HFF-Myc (cell line): Measurements from ENCODE around the gene PHACTR2.

Experiments
- DNase-seq: peaks from one replicate; pipeline ENCODE4 v3.0.0-alpha.2; 2011; ENCODE audit warnings: low read depth; ENCODE audit errors: extremely low read depth
- H3K4me3 ChIP-seq: replicated peaks from 2 replicates; pipeline ENCODE4 v1.5.1; 2011; ENCODE audit warnings: low read depth, mild to moderate bottlenecking, control low read depth, low read length
- TF ChIP-seq, protein P1 (sequence below): IDR thresholded peaks from 2 replicates; pipeline ENCODE4 v1.5.1; 2012; ENCODE audit warnings: mild to moderate bottlenecking, low read depth, low read length, control low read depth; ENCODE audit errors: missing control alignments

The PHACTR2 gene

GRCh38 chr6:143806282-143807102, 128.7 kb downstream of the PHACTR2 start:
- TF ChIP-seq, protein P1, sequence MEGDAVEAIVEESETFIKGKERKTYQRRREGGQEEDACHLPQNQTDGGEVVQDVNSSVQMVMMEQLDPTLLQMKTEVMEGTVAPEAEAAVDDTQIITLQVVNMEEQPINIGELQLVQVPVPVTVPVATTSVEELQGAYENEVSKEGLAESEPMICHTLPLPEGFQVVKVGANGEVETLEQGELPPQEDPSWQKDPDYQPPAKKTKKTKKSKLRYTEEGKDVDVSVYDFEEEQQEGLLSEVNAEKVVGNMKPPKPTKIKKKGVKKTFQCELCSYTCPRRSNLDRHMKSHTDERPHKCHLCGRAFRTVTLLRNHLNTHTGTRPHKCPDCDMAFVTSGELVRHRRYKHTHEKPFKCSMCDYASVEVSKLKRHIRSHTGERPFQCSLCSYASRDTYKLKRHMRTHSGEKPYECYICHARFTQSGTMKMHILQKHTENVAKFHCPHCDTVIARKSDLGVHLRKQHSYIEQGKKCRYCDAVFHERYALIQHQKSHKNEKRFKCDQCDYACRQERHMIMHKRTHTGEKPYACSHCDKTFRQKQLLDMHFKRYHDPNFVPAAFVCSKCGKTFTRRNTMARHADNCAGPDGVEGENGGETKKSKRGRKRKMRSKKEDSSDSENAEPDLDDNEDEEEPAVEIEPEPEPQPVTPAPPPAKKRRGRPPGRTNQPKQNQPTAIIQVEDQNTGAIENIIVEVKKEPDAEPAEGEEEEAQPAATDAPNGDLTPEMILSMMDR, result no peak
- peak; percentile 24 for DNase-seq
- no peak overlapping the region for H3K4me3 ChIP-seq

DNA sequence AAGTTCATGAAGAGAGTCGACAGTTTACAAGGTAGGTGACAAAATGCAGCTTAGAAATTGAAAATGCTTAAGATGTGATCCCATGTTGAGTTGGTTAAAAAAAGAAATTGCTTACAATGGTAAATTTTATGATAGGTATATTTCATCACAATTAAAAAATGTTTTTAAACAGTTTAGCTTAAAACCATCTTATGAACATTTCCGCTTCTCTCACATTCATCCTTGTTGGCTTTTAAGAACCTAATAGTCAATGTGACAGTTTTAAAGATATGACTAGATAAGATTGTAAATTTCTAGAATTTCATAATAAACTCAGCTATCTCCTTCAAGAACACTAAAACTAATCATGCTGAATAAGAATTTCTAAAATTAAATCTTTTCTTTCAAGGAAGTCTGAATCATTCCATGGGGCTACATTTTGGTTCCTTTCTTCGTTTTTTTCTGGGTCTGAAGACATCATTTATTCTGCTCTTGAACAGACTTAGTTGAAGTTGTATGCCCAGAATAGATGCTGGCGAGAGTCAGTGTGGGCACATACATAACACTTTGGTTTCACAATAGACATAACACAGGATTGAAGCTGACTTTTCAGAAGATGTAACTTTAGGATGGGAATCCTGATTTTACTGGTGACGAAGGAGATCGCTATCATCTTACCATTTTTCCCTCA, 129.5 kb downstream of the PHACTR2 start:
- H3K4me3 ChIP-seq, result no peak overlapping the region
- TF ChIP-seq, protein P1, result no peak
- DNase-seq, result no peak

DNA sequence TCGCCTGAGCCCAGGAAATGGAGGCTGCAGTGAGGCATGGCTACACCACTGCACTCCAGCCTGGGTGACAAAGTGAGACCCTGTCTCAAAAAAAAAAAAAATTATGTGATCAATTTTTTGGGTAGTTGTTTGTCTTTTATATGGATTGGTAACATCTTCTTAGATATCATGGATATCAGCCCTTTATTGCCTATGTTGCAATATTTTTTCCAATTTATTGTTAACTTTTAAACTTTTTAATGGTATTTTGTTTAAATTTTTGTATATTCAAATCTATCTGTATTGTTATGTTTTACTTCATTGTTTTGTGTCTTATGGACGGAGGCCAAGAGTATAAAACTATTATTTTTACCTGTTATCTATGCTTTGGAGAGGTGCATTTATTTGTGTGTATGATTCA, 133.0 kb downstream of the PHACTR2 start:
- DNase-seq, result no peak
- TF ChIP-seq, protein P1, result no peak
- H3K4me3 ChIP-seq, result no peak overlapping the region

GRCh38 chr6:143811501-143812157, 133.9 kb downstream of the PHACTR2 start:
- DNase-seq, result no peak
- TF ChIP-seq, protein P1, result no peak
- H3K4me3 ChIP-seq, result no peak overlapping the region

GRCh38 chr6:143817621-143818020, 139.9 kb downstream of the PHACTR2 start:
- H3K4me3 ChIP-seq, result no peak overlapping the region
- DNase-seq, result no peak
- TF ChIP-seq, protein P1, result no peak

DNA sequence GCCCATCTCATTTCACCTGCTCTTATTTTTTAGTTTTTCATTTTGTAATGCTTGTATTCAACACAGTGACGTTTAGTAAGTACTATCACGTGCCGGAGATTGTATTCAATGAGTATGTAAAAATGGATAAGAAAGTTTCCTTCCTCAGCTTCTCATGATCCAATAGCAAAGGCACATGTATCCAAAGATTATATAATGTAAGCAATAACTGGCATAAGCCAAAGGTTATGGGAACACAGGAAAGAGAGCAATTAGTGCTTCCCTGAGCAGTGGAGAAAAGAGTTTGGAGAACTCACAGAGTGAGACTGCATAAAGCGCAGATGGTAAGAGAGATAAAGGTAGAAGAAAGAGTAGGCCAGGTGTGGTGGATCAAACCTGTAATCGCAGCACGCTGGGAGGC, 143.6 kb downstream of the PHACTR2 start:
- H3K4me3 ChIP-seq, result no peak overlapping the region
- no peak for DNase-seq
- TF ChIP-seq, protein P1, result no peak
